Hematopoietic multipotent progenitor cell treated with erythropoietin and hydrocortisone succinate and interleukin-3 and kit ligand, for 17 days (in vitro differentiated cells): ENCODE data around the gene KIF25.

Experiments used
- DNase-seq: peaks from one replicate; pipeline ENCODE4 v3.0.0-alpha.2; 2015; ENCODE audit warnings: low spot score

KIF25 gene

DNA sequence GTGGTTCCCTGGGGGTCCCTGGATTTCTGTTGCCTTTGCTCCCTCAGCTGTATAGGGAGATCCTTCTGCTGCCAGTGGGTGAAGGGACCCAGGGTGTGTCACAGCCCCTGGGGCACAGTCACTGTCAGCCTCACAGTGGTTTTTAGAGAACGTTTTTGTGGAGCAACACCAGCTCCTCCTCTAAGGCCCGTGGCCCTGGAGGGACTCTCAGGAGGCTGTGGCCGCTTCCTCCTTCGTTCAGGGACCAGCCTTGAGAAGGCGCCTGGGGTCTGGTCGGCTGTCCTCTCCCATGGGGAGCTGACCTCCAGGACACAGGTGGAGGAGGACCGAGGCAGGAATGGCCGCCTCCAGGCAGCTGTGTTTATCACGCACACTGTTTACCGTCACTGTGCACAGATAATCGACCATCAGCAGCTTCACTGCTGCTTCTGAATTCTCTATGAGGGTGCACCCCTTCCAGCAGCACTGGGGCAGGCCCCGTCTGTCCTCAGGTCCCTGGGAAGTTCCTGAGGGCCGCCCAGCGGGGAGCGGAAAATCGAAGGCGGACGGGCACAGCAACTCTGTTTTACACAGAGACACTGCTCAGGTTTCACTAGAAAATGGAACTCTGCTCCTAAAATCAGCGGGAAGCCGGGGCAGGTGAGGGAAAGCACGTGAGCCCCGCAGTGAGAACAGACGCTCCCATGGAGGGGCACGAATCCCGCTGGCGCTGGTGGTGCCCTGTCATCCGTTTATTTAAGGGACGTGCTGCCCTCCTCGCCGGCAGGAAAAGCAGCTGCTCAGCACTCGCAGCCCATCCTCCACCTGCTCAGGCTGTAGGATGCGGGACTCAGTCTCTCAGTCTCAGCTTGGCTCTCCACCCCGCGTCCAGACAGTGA is 92.0 kb downstream of the KIF25 start:
- no peak for DNase-seq

DNA sequence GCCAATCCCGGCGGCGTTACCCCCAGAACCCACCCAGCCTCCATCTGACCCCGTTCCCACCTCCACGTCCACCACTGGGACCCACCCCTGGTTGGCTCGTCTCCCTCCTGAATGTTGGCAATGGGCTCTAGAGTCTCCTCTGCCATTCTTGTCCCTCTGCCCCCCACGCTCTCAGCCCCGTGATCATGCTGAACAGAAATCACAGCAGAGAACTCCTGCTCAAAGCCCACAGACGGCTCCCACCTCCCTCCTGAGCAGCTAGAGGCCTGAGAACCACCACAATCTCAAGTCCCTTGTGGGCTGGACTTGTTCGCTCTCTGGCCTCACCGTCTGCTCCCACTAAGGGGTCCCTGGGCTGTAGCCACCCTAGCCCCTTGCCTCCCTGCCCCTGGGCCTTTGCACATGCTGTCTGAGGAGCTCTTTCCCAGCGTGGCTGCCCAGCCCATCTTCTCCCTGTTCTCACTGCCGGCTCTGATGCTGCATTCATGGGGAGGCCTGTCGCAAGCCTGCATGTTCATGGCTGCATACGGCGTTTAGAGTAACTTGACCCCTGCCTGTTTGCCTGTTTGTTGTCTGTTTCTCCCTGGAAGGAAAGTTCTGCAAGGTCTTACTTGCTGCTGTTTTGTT is 92.7 kb downstream of the KIF25 start:
- DNase-seq = no peak

DNA sequence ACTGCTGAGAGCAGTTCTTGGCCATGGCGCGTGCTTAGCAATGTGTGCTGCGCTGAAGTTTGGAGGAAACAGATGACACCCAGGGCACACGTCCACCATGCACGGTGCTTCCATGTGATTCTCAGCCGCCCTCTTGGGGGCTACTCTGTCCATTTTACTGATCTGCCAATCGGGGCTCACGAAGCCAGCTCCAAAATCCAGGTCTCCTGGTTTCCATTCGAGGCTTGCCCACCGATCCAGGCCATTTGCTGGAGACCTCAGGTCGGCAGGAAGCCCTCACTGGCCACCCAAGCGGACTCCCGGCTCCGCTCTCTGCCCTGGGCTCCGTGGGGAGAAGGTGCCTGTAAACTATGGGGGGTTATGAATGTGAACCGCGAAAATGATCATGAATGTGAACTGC is 93.2 kb downstream of the KIF25 start:
- DNase-seq = no peak

DNA sequence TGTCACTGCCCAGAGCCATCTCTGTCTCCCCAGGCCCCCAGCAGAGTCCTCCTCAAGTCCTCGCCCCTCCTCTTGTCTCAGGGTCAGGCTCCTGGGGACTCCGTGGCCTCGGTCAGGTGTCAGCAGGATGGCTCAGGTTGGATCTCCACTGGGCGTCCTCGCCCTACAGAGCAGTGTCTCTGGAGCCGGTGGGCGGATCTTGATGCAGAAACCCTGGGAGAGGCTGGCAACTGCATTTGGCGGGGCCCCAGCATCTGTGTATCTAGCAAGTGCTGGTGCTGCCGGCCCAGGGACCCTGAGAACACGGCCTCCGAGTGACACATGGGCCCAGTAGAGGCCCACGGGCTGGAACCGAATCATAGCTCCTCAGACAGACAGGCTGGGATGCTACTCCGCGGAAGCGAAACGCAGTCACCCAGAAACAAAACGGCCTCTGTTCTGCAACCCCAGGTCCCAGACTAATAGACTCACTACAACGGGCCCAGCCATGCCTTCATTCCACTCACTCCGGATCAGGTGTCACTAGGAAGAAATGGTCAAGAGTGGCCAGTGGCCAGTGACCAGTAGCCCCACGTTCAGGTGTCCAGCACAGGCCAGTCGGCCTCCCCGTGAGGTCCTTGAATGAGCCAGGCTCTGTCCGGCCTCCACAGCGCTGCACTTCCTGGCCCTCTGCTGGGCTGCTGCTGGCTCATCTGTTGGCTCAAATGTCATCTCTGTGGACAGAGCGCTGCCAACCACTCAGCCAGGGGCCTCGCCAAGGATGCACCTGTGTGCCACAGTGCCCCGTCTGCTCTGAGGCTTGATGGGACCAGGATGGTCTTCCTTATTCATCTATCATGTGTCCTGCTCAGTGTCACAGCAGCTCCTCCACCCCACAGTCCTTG is 94.2 kb downstream of the KIF25 start:
- no peak for DNase-seq

DNA sequence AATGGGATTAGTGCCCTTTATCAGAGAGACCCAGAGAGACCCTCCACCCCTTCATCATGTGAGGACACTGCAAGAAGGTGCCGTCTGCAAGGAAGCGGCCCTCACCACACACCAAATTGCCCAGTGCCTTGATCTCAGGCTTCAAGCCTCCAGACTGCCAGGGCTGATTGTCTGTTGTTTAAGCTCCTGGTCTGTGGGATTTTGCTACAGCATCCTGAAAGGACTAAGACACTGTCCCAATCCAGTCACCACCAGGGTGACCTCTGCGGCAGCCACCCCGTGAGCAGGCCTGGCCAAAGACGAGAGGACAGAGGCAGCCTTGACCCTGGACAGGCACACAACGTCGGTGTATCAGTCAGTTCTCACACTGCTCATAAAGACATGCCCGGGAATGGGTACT is 95.1 kb downstream of the KIF25 start:
- no peak for DNase-seq

DNA sequence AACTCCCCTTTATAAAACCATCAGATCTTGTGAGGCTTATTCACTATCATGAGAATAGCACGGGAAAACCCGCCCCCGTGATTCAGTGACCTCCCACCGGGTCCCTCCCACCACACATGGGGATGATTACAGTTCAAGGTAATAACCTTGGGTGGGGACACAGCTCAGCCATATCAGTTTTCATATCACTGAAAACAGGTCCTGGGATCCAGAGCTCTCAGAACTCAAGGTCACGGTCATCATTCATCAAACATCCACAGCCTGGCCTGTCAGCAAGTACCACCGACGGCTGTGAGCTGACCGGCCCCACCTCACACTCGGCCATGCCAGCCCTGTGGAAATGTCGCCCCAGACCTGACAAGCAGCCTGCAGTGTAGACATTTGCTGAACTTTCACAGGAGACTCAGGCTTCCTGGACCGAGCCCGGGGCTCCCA is 95.6 kb downstream of the KIF25 start:
- DNase-seq = no peak

DNA sequence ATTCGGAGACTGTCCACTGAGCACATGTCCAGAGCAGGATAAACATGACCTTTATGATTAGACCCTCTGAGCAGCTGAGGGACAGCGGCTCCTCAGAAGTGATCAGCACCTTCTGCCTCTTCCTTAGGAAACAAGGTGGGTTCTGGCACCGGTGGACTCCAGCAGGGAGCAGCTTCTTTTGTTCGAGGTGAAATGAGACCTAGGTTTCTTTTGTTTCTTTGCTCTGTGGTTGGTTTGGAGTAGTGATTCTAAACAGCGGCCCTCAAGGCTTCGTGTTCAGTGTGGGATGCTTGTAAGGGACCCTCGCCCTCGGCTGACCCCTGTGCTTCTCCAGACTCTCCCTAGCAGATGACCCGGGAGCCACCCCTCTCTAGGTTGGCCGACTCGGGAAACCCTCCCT is 96.2 kb downstream of the KIF25 start:
- DNase-seq = no peak
